Trophoblast cell (in vitro differentiated cells and primary cell): Measurements from ENCODE around the gene SLC66A3.
A peak's percentile ranks its signal among the peaks of the same experiment; 100 is the strongest.

Experiments used
- DNase-seq, 2 donors: peaks; one replicate each; pipeline ENCODE4 v3.0.0-alpha.2; 2016
- H2AFZ ChIP-seq: 2 replicates; pipeline ENCODE4 v1.6.1; 2013; ENCODE audit warnings: low read length, moderate library complexity, mild to moderate bottlenecking; ENCODE audit not compliant: insufficient read depth, poor library complexity
- H2AK5ac ChIP-seq: 2 replicates; pipeline ENCODE4 v1.6.1; 2013; ENCODE audit warnings: mild to moderate bottlenecking, low read length
- H2BK120ac ChIP-seq: 2 replicates; pipeline ENCODE4 v1.6.1; 2013; ENCODE audit warnings: low read length, mild to moderate bottlenecking, moderate library complexity; ENCODE audit not compliant: insufficient read depth, poor library complexity
- H2BK12ac ChIP-seq: 2 replicates; pipeline ENCODE4 v1.6.1; 2013; ENCODE audit warnings: mild to moderate bottlenecking, low read length, moderate library complexity
- H2BK5ac ChIP-seq: 2 replicates; pipeline ENCODE4 v1.6.1; 2013; ENCODE audit warnings: low read length, low read depth, moderate library complexity, mild to moderate bottlenecking; ENCODE audit not compliant: poor library complexity
- H3K14ac ChIP-seq: 2 replicates; pipeline ENCODE4 v1.6.1; 2013; ENCODE audit warnings: mild to moderate bottlenecking, low read length
- H3K18ac ChIP-seq: 2 replicates; pipeline ENCODE4 v1.6.1; 2013; ENCODE audit warnings: mild to moderate bottlenecking, low read length
- H3K23ac ChIP-seq: 2 replicates; pipeline ENCODE4 v1.6.1; 2013; ENCODE audit warnings: low read length
- H3K27ac ChIP-seq: 2 replicates; pipeline ENCODE4 v1.5.1; 2013; ENCODE audit warnings: low read depth, mild to moderate bottlenecking, inconsistent platforms, low read length, moderate library complexity
- H3K27me3 ChIP-seq: 2 replicates; pipeline ENCODE4 v1.6.1; 2013; ENCODE audit warnings: inconsistent platforms, mild to moderate bottlenecking, low read length, moderate library complexity; ENCODE audit not compliant: insufficient read depth
- H3K36me3 ChIP-seq, 2 experiments: 1 replicate in 1 of 2; 2 replicates in 1 of 2; pipeline ENCODE4 v1.6.1; 2013; ENCODE audit warnings: low read length in 2 of 2, mild to moderate bottlenecking in 2 of 2, moderate library complexity in 1 of 2; ENCODE audit not compliant: insufficient read depth in 2 of 2, control insufficient read depth in 1 of 2
- H3K4ac ChIP-seq: 2 replicates; pipeline ENCODE4 v1.6.1; 2013; ENCODE audit warnings: low read depth, mild to moderate bottlenecking, low read length, moderate library complexity
- H3K4me1 ChIP-seq, 2 experiments: 1 replicate in 1 of 2; 2 replicates in 1 of 2; pipeline ENCODE4 v1.6.1; 2013; ENCODE audit warnings: low read length in 2 of 2, mild to moderate bottlenecking in 2 of 2, moderate library complexity in 1 of 2; ENCODE audit not compliant: insufficient read depth in 2 of 2, control insufficient read depth in 1 of 2
- H3K4me2 ChIP-seq: 2 replicates; pipeline ENCODE4 v1.6.1; 2013; ENCODE audit warnings: inconsistent platforms, mild to moderate bottlenecking, low read length, moderate library complexity
- H3K4me3 ChIP-seq: 2 replicates; pipeline ENCODE4 v1.5.1; 2013; ENCODE audit warnings: mild to moderate bottlenecking, low read depth, low read length, inconsistent platforms
- H3K79me1 ChIP-seq: one replicate; pipeline ENCODE4 v1.6.1; 2013; ENCODE audit warnings: low read length
- H3K79me2 ChIP-seq: 2 replicates; pipeline ENCODE4 v1.6.1; 2013; ENCODE audit warnings: low read length, mild to moderate bottlenecking; ENCODE audit not compliant: control insufficient read depth, insufficient read depth, poor library complexity
- H3K9ac ChIP-seq: 2 replicates; pipeline ENCODE4 v1.6.1; 2013; ENCODE audit warnings: mild to moderate bottlenecking, low read length
- H3K9me3 ChIP-seq: 2 replicates; pipeline ENCODE4 v1.6.1; 2013; ENCODE audit warnings: low read depth, mild to moderate bottlenecking, control low read depth, inconsistent platforms, low read length; ENCODE audit not compliant: insufficient read depth
- H4K12ac ChIP-seq: 2 replicates; pipeline ENCODE4 v1.6.1; 2013; ENCODE audit warnings: low read depth, mild to moderate bottlenecking, low read length, moderate library complexity
- H4K8ac ChIP-seq: 2 replicates; pipeline ENCODE4 v1.6.1; 2013; ENCODE audit warnings: low read depth, mild to moderate bottlenecking, low read length, moderate library complexity
- H4K91ac ChIP-seq: one replicate; pipeline ENCODE4 v1.6.1; 2013; ENCODE audit warnings: low read depth, mild to moderate bottlenecking, low read length, moderate library complexity
- WGBS: extraction: QIAGEN DNeasy Blood & Tissue Kit; methylation state at CpG from one replicate; pipeline ENCODE4 v1.1.7; 2013; ENCODE audit warnings: missing lambda C conversion rate; ENCODE audit not compliant: insufficient read length, insufficient coverage; ENCODE audit errors: extremely low coverage; 5-methylcytosine and 5-hydroxymethylcytosine counted together

SLC66A3 gene

DNA sequence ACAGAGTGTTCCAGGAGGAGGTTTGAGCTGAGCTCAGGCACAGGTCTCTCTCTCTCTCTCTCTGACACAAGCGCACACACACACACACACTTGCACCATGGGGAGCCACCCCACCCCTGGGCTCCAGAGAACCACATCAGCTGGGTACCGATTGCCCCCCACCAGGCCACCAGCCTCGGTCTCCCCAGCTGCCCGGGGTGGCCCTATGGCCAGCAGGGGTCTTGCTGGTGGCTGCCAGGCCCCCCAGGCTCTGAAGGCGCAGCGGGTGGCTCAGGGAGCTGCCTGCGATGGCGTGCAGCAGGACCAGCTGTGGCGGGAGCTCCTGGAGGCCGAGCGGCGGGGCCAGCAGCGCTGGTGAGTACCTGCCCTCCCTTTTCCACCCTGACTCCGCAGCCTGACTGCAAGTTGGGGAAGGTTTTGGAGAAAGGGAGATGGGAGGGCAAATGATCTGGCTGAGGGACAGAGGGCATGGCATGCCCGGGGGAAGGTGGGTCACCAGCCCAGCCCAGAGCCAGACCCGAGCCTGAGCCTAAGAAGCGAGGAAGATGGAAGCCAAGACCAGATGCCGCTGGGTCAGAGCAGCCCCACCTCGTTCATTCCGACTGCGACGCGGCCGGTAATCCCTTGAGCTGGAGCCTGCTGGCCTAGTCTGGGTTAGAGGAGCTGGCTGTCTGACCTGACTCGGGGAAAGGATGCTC is 21.9 kb upstream of the SLC66A3 start:
- H3K14ac ChIP-seq = no peak overlapping the region
- no peak overlapping the region for H3K23ac ChIP-seq
- peaks cover 2 to 4% of the 10 kb centered on the region in 2 experiments for H3K4me1 ChIP-seq
- H2BK12ac ChIP-seq = peak overlapping the region; percentile 32
- no CpG with 5 or more reads among the region's 25 CpGs for WGBS
- no peaks in the 10 kb centered on the region for H3K27me3 ChIP-seq
- no peak overlapping the region for H2AK5ac ChIP-seq
- no peak for DNase-seq
- no peak overlapping the region for H3K4ac ChIP-seq
- H4K12ac ChIP-seq = no peak overlapping the region
- no peak overlapping the region for H4K91ac ChIP-seq
- no peak overlapping the region for H3K9ac ChIP-seq
- peak overlapping the region; percentile 53 for H2AFZ ChIP-seq
- H3K4me3 ChIP-seq = no peak overlapping the region
- H3K79me2 ChIP-seq = peaks cover 1% of the 10 kb centered on the region
- H3K27ac ChIP-seq = no peak overlapping the region
- H3K79me1 ChIP-seq = peaks cover 3% of the 10 kb centered on the region
- H2BK5ac ChIP-seq = no peak overlapping the region
- H4K8ac ChIP-seq = peak overlapping the region; percentile 19
- H3K18ac ChIP-seq = no peak overlapping the region
- H3K9me3 ChIP-seq = no peaks in the 10 kb centered on the region
- no peak overlapping the region for H2BK120ac ChIP-seq
- no peaks in the 10 kb centered on the region for H3K36me3 ChIP-seq
- H3K4me2 ChIP-seq = peak overlapping the region; percentile 68

DNA sequence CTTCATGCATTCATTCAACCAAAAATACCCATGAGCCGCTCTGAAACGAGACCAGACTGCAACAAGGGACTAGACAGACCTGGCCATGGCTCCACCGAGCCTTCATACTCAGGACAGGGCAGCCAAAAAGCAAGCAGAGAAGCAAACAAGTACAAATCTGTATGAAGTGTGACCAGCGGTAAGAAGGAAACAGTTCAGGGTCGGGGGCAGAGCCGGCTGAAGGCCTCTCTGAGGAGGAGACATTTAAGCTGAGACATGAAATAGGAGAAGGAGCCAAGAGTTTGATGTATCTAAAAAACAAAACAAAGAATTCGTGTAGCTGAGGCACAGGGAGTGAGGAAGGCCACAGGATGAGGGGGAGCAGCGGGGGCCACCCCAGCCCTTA is 21.3 kb upstream of the SLC66A3 start:
- WGBS = no CpG with 5 or more reads among the region's 8 CpGs
- Histone ChIP-seq H3K4ac (no peak overlapping the region), H2AK5ac (no peak overlapping the region), H3K79me1 (peaks cover 3% of the 10 kb centered on the region), H2BK120ac (no peak overlapping the region), H3K23ac (no peak overlapping the region), H3K27ac (no peak overlapping the region), H2BK12ac (no peak overlapping the region), H4K12ac (no peak overlapping the region), H3K79me2 (peaks cover 1% of the 10 kb centered on the region), H3K4me3 (no peak overlapping the region), H2AFZ (no peak overlapping the region), H3K4me2 (no peak overlapping the region), H3K27me3 (no peaks in the 10 kb centered on the region), H4K8ac (no peak overlapping the region), H3K9ac (no peak overlapping the region), H3K36me3 (no peaks in the 10 kb centered on the region), H4K91ac (no peak overlapping the region), H3K18ac (no peak overlapping the region), H3K9me3 (no peaks in the 10 kb centered on the region), H3K4me1 (peaks cover 2 to 4% of the 10 kb centered on the region in 2 experiments), H3K14ac (no peak overlapping the region), H2BK5ac (no peak overlapping the region)
- no peak for DNase-seq

- Histone ChIP-seq H4K8ac (no peak overlapping the region), H2AK5ac (no peak overlapping the region), H3K36me3 (no peaks in the 10 kb centered on the region), H2BK120ac (no peak overlapping the region), H2BK5ac (no peak overlapping the region), H3K79me2 (peaks cover 1% of the 10 kb centered on the region), H2BK12ac (no peak overlapping the region), H3K4me2 (no peak overlapping the region), H3K18ac (no peak overlapping the region), H3K9ac (no peak overlapping the region), H2AFZ (no peak overlapping the region), H3K4ac (no peak overlapping the region), H3K79me1 (peaks cover 3% of the 10 kb centered on the region), H3K14ac (no peak overlapping the region), H3K23ac (no peak overlapping the region), H3K9me3 (no peaks in the 10 kb centered on the region), H3K27ac (no peak overlapping the region), H4K12ac (no peak overlapping the region), H3K4me1 (peaks cover 2 to 4% of the 10 kb centered on the region in 2 experiments), H4K91ac (no peak overlapping the region), H3K27me3 (no peaks in the 10 kb centered on the region), H3K4me3 (no peak overlapping the region)
- no CpG with 5 or more reads among the region's 5 CpGs for WGBS
- no peak for DNase-seq
Measured at GRCh38 chr2:11134349-11134748, 20.9 kb upstream of the SLC66A3 start.

DNA sequence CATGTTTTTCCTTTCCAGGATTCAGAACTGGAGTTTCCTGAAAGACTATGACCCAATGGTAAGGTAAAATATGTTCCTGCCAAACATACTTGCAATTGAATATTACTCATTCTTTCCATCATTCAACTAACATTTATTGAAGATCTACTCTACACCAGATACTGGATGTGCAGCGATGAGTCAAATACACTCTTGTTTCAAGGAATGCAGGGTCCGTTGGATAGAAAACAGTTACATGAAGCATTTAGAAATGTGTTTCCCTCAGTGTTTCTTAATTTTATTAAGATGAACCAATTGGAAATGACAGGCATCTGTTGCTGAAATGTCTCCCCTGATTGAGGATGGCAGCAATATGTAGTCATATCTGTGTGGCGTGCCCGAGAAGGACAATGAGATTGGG is 14.8 kb upstream of the SLC66A3 start:
- no peak overlapping the region for H3K18ac ChIP-seq
- H4K12ac ChIP-seq = no peak overlapping the region
- no peak overlapping the region for H3K9ac ChIP-seq
- H3K27ac ChIP-seq = no peak overlapping the region
- no peak overlapping the region for H4K8ac ChIP-seq
- H3K4ac ChIP-seq = no peak overlapping the region
- H3K9me3 ChIP-seq = no peaks in the 10 kb centered on the region
- H2BK120ac ChIP-seq = no peak overlapping the region
- no peaks in the 10 kb centered on the region for H3K79me1 ChIP-seq
- no CpG with 5 or more reads among the region's 4 CpGs for WGBS
- H2BK5ac ChIP-seq = no peak overlapping the region
- no peaks in the 10 kb centered on the region for H3K79me2 ChIP-seq
- no peak overlapping the region for H3K23ac ChIP-seq
- no peak overlapping the region for H2AK5ac ChIP-seq
- no peak overlapping the region for H2AFZ ChIP-seq
- H3K36me3 ChIP-seq = no peaks in the 10 kb centered on the region
- H3K14ac ChIP-seq = no peak overlapping the region
- H3K27me3 ChIP-seq = no peaks in the 10 kb centered on the region
- no peak overlapping the region for H3K4me2 ChIP-seq
- peaks cover 6 to 9% of the 10 kb centered on the region in 2 experiments for H3K4me1 ChIP-seq
- DNase-seq = peak; percentile 26 to 75
- H2BK12ac ChIP-seq = no peak overlapping the region
- no peak overlapping the region for H4K91ac ChIP-seq
- no peak overlapping the region for H3K4me3 ChIP-seq
